Measurements from ENCODE around the gene PDE6G. TPM values are rescaled to one million over a fixed set of nuclear protein-coding genes. Genes with fewer than 3 reads are reported as not detected.

PDE6G gene
- total and polyA plus RNA-seq, 2 of the 8 experiments (the other 6 are each of a cell fraction or from before 2014, with no cell fraction given) = 5.8 to 12.9 TPM

DNA sequence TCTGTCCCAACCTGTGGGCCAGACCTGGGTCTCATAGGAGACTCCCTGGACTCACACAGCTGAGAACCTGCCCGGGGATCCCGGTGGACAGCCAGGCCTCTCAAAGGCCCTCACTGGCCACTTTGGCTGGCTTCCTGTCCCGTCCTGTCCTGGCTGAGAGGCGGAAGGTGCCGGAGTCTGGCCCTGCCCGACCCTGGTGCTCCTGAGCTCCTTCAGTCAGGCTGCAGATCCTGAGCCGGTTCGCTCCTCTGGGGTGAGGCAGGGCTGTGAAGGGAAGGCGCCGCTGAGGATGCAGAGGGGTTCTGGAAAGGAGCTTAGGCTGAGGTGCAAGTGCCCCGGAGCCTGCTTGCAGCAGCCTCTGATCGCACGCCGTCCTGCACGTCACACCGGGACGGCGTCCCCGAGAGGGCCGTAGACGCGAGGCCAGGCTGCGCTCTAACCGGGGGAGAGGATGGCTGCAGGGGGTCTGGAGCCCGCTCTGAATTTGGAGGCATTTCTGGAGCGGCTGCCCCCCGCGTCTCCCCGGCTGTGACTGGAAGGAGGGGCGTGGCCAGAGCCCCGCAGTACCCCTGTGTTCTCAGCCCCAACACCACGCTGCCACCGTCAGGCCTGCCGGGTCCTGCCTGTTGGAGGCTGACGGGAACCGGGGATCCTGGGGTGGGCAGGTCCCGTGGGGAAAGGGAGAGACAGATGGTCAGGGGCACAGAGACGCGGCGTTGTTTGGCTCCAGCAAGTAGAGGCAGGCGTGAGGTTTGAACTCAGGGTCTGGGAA is 31.6 kb upstream of the PDE6G start (continued):
- TF ChIP-seq, protein P1, sequence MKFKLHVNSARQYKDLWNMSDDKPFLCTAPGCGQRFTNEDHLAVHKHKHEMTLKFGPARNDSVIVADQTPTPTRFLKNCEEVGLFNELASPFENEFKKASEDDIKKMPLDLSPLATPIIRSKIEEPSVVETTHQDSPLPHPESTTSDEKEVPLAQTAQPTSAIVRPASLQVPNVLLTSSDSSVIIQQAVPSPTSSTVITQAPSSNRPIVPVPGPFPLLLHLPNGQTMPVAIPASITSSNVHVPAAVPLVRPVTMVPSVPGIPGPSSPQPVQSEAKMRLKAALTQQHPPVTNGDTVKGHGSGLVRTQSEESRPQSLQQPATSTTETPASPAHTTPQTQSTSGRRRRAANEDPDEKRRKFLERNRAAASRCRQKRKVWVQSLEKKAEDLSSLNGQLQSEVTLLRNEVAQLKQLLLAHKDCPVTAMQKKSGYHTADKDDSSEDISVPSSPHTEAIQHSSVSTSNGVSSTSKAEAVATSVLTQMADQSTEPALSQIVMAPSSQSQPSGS (IDR thresholded peaks at IDR 0.05; ENCODE audit: low read length) = no peak

All from H1 (cell line).